Activated CD4-positive, alpha-beta memory T cell treated with anti-CD3 and anti-CD28 coated beads, Interleukin-2, amount 10 ng/mL, durations not matched to agents 7 days and 5 days (primary cell): ENCODE data around the gene RAPGEF3. TPM values are rescaled to one million over a fixed set of nuclear protein-coding genes. Genes with fewer than 3 reads are reported as not detected.

Source experiments
- CTCF ChIA-PET: fragments of 350-600 bp; sonication (Branson Sonifier 250); formaldehyde crosslinking; loops from one replicate; lab custom pipeline; 2021; ENCODE audit warnings: antibody characterized with exemption, inconsistent platforms; lab: Charles Lee
- POLR2A ChIA-PET: fragments of 350-600 bp; sonication (Branson Sonifier 250); formaldehyde crosslinking; loops from one replicate; lab custom pipeline; 2021; ENCODE audit warnings: antibody characterized with exemption; lab: Charles Lee
- DNase-seq: peaks from one replicate; pipeline ENCODE4 v3.0.0-alpha.2; 2020
- H3K27ac Mint-ChIP-seq: one replicate; pipeline ENCODE4 v1.8.0; 2021; ENCODE audit warnings: mild to moderate bottlenecking, mixed read lengths
- H3K27me3 Mint-ChIP-seq: one replicate; pipeline ENCODE4 v1.8.0; 2021; ENCODE audit warnings: mixed read lengths
- H3K36me3 Mint-ChIP-seq: one replicate; pipeline ENCODE4 v1.8.0; 2021; ENCODE audit warnings: low read depth, mixed read lengths
- H3K4me1 Mint-ChIP-seq: one replicate; pipeline ENCODE4 v1.8.0; 2021; ENCODE audit warnings: mixed read lengths
- H3K4me3 Mint-ChIP-seq: one replicate; pipeline ENCODE4 v1.8.0; 2021; ENCODE audit warnings: mild to moderate bottlenecking, mixed read lengths
- H3K9me3 Mint-ChIP-seq: one replicate; pipeline ENCODE4 v1.8.0; 2021; ENCODE audit warnings: mixed read lengths
- total RNA-seq, 2 experiments: library from RNA; stranded (reverse); gene quantifications; one replicate each; pipeline ENCODE4 v1.2.3, GENCODE V29; 2021

Gene RAPGEF3
- total RNA-seq, 2 experiments from 2014 or later = 1.4 to 1.6 TPM

DNA sequence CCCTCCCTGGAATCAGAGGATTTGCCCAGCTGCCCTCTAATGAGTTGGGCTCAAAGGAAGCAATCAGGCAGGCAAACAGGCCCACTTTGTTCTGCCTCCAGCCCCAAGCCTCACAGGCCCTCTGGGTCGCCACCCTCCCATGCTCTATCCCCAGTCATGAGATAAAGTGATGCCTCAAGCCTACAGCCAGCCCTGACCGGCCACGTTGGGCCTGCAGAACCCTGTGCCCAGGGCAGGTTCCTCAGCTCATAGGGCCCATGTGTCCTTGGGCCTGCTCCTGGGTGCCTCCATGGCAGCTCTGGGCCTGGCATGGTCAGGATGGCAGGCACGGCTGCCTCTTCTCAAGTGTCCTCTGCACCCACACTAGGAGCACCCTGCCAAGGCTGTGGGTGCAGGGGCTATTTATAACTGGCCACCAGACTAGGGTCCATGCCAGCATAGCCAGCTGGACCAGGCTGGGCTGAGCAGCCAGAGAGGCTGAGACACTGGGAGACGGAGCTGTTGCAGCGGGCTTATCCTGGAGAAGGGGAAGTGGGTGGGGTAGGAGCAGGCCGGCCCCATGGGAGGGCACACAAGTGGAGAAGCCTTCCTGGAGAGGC is 40.8 kb upstream of the RAPGEF3 start:
- DNase-seq = no peak
- ChIA-PET POLR2A (interaction anchor here (0.7 to 37.8 kb wide), 7 partner anchors 9 to 34 kb away, joined by 3 to 1018 read pairs (median 17); partner anchors contain the start of gene HDAC7), CTCF (interaction anchor here (30.7 kb wide), 1 partner anchor 35 kb away, joined by 578 read pairs; no protein-coding TSS in a partner anchor)
- H3K27me3 Mint-ChIP-seq = no peaks in the 10 kb centered on the region
- H3K4me1 Mint-ChIP-seq = peaks cover 49% of the 10 kb centered on the region
- no peaks in the 10 kb centered on the region for H3K9me3 Mint-ChIP-seq
- peak overlapping the region; percentile 62 for H3K27ac Mint-ChIP-seq
- H3K36me3 Mint-ChIP-seq = peaks cover 66% of the 10 kb centered on the region
- no peak overlapping the region for H3K4me3 Mint-ChIP-seq

DNA sequence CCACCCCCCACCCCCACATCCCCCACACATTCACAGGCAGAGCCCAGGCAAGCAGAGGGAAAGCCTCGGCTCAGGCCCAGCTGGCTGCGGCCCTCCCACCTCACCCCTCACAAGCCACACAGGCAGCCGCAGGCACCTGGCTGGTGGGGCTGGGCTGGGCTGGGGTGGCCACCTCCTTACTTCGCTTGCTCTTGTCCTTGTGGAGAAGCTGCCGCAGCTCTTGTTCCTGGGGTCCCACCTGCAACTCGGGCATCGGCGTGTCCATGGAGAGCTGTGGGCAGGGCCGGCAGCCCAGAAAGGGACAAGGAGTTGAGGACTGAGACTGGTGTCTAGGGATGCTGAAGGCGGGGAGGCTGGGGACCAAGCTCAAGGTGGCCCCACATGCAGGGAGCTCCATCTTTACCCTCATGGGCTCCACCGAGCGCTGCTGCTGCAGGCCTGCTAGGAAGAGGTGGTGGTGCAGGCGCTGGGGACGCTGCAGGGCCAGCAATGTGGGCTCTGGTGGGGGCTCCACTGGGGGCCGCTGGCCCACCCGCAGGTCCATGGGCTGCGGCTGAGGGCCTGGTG is 39.8 kb upstream of the RAPGEF3 start:
- H3K27me3 Mint-ChIP-seq = no peaks in the 10 kb centered on the region
- no peak for DNase-seq
- H3K36me3 Mint-ChIP-seq = peaks cover 66% of the 10 kb centered on the region
- peaks cover 39% of the 10 kb centered on the region for H3K4me1 Mint-ChIP-seq
- ChIA-PET CTCF (interaction anchor here (0.8 to 30.7 kb wide), 2 partner anchors 9 to 36 kb away, joined by 3 to 578 read pairs; no protein-coding TSS in a partner anchor), POLR2A (interaction anchor here (0.8 to 37.8 kb wide), 6 partner anchors 10 to 35 kb away, joined by 3 to 1018 read pairs (median 4); no protein-coding TSS in a partner anchor)
- H3K4me3 Mint-ChIP-seq = no peak overlapping the region
- no peak overlapping the region for H3K27ac Mint-ChIP-seq
- H3K9me3 Mint-ChIP-seq = no peaks in the 10 kb centered on the region

DNA sequence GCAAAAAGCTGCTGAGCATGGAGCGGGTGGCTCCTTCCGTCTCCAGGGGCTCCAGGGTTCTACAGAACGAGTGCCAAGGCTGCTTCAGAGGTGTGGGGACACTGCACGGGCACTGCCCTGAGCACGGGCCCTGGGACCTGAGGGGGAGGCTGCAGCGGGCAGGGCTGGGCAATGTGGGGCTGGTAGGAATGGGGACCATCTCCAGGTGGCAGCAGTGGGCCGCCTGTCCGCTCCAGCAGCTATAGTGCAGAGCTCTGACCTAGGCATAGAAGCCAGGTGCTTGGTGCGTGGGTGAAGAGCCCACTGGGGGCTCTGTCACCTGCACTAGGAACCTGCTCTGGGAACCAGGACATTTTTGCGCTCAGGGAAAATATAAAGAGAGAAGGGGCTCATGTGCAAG is 38.8 kb upstream of the RAPGEF3 start:
- ChIA-PET CTCF (interaction anchor here (0.7 to 30.7 kb wide), 6 partner anchors 9 to 37 kb away, joined by 3 to 578 read pairs (median 4); partner anchors contain the start of gene HDAC7), POLR2A (interaction anchor here (1.2 to 37.8 kb wide), 3 partner anchors 11 to 36 kb away, joined by 3 to 1018 read pairs (median 17); no protein-coding TSS in a partner anchor)
- Mint-ChIP-seq H3K9me3 (no peaks in the 10 kb centered on the region), H3K4me3 (no peak overlapping the region), H3K27me3 (no peaks in the 10 kb centered on the region), H3K4me1 (peaks cover 31% of the 10 kb centered on the region), H3K27ac (peak overlapping the region; percentile 49), H3K36me3 (peaks cover 64% of the 10 kb centered on the region)
- peak; percentile 46 for DNase-seq

DNA sequence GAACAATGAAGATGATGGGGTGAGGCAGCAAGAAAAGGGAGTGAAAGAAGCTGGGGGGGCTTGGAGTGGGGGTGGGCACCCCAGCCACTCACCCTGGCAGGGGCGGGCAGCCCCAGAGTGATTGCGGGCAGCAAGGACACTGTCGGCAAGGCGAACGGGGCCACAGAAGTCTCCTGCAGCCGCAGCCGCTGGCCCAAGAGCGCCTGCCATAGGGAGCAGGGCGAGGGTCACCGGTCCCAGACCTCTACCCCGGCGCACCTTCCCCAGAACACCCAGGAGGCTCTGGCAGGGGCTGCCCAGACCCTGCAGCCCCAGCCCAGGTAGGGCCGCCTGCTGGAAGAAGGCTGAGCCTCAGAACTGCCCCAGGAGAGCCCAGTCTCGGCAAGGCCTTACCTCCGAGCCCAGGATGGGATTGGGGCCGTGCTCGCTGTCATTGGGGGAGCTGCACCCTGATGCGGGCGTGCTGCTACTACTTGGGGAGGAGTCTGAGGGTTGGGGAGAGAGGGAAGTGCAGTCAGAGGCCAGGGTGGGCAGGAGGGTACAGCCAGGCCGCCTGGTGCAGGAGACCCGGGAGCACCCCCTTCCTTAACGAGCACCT is 37.2 kb upstream of the RAPGEF3 start:
- no peak overlapping the region for H3K4me3 Mint-ChIP-seq
- no peaks in the 10 kb centered on the region for H3K9me3 Mint-ChIP-seq
- H3K27ac Mint-ChIP-seq = no peak overlapping the region
- no peaks in the 10 kb centered on the region for H3K27me3 Mint-ChIP-seq
- DNase-seq = no peak
- ChIA-PET POLR2A (interaction anchor here (1.3 to 37.8 kb wide), 2 partner anchors 12 to 37 kb away, joined by 3 to 1018 read pairs; no protein-coding TSS in a partner anchor), CTCF (interaction anchor here (0.7 to 30.7 kb wide), 2 partner anchors 21 to 38 kb away, joined by 4 to 578 read pairs; no protein-coding TSS in a partner anchor)
- peaks cover 19% of the 10 kb centered on the region for H3K4me1 Mint-ChIP-seq
- H3K36me3 Mint-ChIP-seq = peaks cover 65% of the 10 kb centered on the region

DNA sequence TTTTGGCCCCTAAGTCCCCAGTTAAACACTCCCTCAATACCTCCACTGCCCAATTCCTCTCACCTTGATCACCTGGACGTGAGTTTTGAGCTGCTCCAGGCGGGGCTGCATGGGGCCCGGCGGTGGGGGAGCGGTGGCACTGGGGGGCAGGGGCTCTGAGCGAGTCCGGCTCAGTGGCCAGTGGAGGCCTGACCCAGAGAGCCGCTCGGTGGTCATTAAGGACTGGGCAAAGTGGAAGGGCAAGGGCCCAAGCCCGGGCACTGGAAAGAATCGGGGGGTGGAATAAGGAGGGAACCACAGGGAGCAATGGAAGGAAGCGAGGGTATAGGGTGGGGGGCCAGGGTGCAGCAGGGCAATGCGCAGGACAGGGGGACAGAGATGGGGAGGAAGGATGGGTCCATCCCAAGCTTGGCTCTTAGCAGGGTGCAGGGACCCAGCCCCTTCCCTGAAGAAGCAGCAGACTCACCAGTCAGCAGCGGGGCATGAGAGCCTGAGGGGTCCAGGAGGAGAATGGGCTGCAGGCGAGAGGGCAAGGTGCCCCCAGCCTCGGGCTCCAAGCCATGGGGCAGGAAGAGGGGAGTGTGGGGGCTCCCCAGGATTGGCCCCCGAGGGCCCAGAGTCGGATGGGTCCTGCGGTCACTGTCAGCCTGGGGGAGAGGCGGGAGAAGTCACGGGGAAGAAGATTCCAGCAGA is 36.6 kb upstream of the RAPGEF3 start:
- H3K27ac Mint-ChIP-seq = no peak overlapping the region
- no peaks in the 10 kb centered on the region for H3K9me3 Mint-ChIP-seq
- DNase-seq = no peak
- peaks cover 20% of the 10 kb centered on the region for H3K4me1 Mint-ChIP-seq
- no peak overlapping the region for H3K4me3 Mint-ChIP-seq
- H3K27me3 Mint-ChIP-seq = no peaks in the 10 kb centered on the region
- peaks cover 67% of the 10 kb centered on the region for H3K36me3 Mint-ChIP-seq
- CTCF ChIA-PET = interaction anchor here (1.0 to 30.7 kb wide), 2 partner anchors 12 to 39 kb away, joined by 5 to 578 read pairs; no protein-coding TSS in a partner anchor
- POLR2A ChIA-PET = interaction anchor here (1.2 to 37.8 kb wide), 3 partner anchors 12 to 38 kb away, joined by 3 to 1018 read pairs (median 5); no protein-coding TSS in a partner anchor

DNA sequence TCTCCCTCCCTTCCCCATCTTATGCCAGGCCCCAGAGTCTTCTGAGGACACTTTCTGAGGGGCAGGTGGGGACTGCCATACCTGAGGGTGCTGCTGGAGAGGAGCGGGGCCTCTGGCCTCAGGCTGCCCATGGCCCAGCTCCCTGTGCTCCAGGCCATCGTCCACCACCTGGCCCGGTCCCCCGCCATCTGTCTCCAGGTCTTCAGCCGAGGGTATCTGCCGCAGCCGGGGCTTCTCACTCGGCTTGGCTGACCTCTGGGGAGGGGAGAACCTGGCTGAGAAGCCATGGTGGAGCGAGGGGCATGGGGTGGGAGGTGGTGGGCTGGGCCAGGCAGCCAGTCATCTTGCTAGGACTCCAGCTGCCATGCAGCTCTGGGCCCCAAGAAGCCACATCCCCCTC is 36.0 kb upstream of the RAPGEF3 start:
- peaks cover 68% of the 10 kb centered on the region for H3K36me3 Mint-ChIP-seq
- H3K27ac Mint-ChIP-seq = peak overlapping the region; percentile 35

DNA sequence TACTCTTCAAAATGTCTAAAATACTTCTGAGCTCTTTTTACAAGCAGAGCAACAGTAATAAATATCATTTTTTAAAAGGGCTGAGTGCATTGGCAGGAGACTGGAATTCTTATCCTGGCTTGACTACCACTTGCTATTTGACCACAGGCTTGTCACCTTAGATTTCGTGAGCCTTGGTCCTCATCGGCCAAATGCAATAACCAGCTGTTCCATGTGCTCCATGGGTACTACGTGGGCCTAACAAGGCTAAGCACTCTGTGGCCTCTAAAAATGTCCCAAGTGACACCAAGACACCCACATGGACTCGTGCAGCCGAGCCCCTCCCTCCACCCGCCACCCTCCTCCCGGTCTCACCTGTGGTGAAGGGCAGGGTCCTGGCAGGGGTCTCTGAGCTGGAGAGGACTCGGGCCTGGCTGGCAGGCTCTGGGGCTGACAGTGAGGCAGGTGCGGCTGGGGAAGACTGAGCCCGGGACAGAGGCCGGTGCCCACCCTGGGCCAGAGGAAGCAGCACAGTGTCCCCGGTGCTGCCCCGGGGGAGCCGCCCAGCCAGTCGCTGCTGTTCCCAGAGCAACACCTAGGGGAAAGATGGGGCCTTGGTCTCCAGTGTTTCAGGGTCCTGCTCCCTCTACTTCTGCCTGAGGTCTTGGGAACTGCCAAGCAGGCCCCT is 34.5 kb upstream of the RAPGEF3 start:
- ChIA-PET POLR2A (interaction anchor here (1.1 to 37.8 kb wide), 6 partner anchors 8 to 40 kb away, joined by 3 to 1018 read pairs (median 6); no protein-coding TSS in a partner anchor), CTCF (interaction anchor here (1.0 to 30.7 kb wide), 6 partner anchors 18 to 50 kb away, joined by 3 to 578 read pairs (median 4); no protein-coding TSS in a partner anchor)

More for the DNA sequence above, 36.0 kb upstream of the RAPGEF3 start:
- no peak for DNase-seq
- peaks cover 20% of the 10 kb centered on the region for H3K4me1 Mint-ChIP-seq
- H3K4me3 Mint-ChIP-seq = no peak overlapping the region
- ChIA-PET CTCF (interaction anchor here (1.0 to 30.7 kb wide), 2 partner anchors 13 to 39 kb away, joined by 5 to 578 read pairs; no protein-coding TSS in a partner anchor), POLR2A (interaction anchor here (1.2 to 37.8 kb wide), 2 partner anchors 13 to 39 kb away, joined by 5 to 1018 read pairs; no protein-coding TSS in a partner anchor)
- H3K9me3 Mint-ChIP-seq = no peaks in the 10 kb centered on the region
- no peaks in the 10 kb centered on the region for H3K27me3 Mint-ChIP-seq

DNA sequence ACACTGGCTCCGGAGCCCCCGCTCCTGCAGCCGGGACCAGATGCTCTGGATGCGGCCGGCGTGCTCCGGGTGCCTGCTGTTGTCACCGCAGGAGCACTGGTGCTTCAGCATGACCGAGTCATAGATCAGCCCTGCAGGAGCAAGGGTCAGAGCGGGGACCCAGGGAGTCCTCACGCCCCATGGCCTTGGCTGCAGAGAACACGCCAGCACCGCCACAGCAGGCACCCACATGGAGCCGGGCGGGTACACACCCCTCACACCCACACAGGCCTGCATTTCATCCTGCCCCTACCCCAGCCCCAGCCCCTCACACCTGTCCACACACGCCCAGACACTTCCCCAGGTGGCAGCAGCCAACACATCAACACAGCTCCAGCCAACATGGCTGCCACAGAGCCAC is 33.2 kb upstream of the RAPGEF3 start:
- Mint-ChIP-seq H3K9me3 (no peaks in the 10 kb centered on the region), H3K27ac (no peak overlapping the region), H3K27me3 (no peaks in the 10 kb centered on the region), H3K36me3 (peaks cover 76% of the 10 kb centered on the region), H3K4me1 (peaks cover 14% of the 10 kb centered on the region), H3K4me3 (no peak overlapping the region)
- DNase-seq = no peak
- ChIA-PET CTCF (interaction anchor here (1.3 to 30.7 kb wide), 3 partner anchors 42 to 77 kb away, joined by 4 to 578 read pairs (median 4); no protein-coding TSS in a partner anchor), POLR2A (interaction anchor here (1.5 to 37.8 kb wide), 5 partner anchors 10 to 41 kb away, joined by 3 to 1018 read pairs (median 8); partner anchors contain the start of gene SLC48A1)

More for the DNA sequence above, 34.5 kb upstream of the RAPGEF3 start:
- Mint-ChIP-seq H3K27me3 (no peaks in the 10 kb centered on the region), H3K4me3 (no peak overlapping the region), H3K4me1 (peaks cover 20% of the 10 kb centered on the region), H3K9me3 (no peaks in the 10 kb centered on the region), H3K27ac (no peak overlapping the region), H3K36me3 (peaks cover 74% of the 10 kb centered on the region)
- no peak for DNase-seq

DNA sequence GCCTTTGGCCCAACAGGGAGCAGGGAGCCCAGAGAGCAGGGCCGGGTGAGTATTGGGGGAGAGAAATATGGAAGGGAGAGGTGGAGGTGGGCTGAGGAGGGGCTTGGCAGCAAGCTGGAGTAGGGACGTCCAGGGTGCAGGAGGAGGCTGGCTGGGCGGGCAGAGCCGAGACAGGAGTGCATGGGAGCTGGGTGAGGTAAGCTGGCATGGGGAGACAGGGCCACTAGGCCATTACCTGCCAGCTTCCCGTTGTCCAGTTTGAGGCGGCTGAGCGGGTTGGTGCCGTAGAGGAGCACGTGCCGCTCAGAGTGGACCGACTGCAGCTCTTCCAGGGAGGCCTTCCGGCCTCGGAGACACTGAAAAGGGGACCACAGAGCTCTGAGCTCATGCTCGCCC is 32.7 kb upstream of the RAPGEF3 start:
- CTCF ChIA-PET = interaction anchor here (1.2 to 30.7 kb wide), 4 partner anchors 17 to 76 kb away, joined by 3 to 578 read pairs (median 5); no protein-coding TSS in a partner anchor
- Mint-ChIP-seq H3K4me3 (no peak overlapping the region), H3K27me3 (no peaks in the 10 kb centered on the region), H3K36me3 (peaks cover 82% of the 10 kb centered on the region), H3K27ac (no peak overlapping the region), H3K4me1 (peaks cover 14% of the 10 kb centered on the region), H3K9me3 (no peaks in the 10 kb centered on the region)
- POLR2A ChIA-PET = interaction anchor here (1.1 to 37.8 kb wide), 5 partner anchors 10 to 42 kb away, joined by 3 to 1018 read pairs (median 8); partner anchors contain the start of gene SLC48A1
- DNase-seq = no peak

DNA sequence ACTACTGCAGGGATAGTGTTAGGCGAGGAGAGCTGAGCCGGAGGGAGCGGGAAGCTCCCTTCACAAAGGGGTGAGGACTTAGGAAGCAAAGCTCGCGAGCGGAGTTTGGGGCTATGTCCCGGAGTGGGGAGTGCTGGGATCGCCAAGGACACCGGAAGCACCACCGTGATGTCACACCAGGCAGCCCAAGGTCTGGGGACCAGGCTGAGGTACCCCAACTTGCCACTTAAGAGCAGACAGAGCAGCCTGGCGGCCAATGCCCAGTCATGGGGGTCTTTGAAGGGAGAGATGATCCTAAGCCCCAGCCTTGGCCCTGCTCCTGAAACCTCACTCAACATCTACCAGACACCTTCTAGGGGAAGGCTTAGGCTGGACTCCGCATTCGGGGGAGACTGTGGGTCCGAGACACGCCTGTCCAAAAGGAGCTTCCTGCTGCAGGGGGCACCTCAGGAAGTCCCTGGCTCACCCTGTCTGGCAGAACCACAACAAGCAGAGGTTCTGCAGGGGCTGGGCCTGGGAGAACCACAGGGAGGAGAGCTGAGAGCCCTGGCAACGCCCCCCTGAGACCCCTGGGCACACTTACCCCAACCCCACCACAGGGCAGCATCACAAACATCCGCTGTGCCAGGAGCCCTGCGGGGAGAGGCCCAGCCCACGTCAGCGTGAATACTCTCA is 32.1 kb upstream of the RAPGEF3 start:
- ChIA-PET POLR2A (interaction anchor here (0.9 to 37.8 kb wide), 7 partner anchors 9 to 49 kb away, joined by 3 to 1018 read pairs (median 4); partner anchors contain the start of gene SLC48A1), CTCF (interaction anchor here (1.1 to 30.7 kb wide), 5 partner anchors 14 to 48 kb away, joined by 3 to 578 read pairs (median 4); no protein-coding TSS in a partner anchor)
- H3K36me3 Mint-ChIP-seq = peaks cover 87% of the 10 kb centered on the region
- DNase-seq = no peak
- no peaks in the 10 kb centered on the region for H3K9me3 Mint-ChIP-seq
- no peaks in the 10 kb centered on the region for H3K27me3 Mint-ChIP-seq
- H3K4me3 Mint-ChIP-seq = no peak overlapping the region
- H3K4me1 Mint-ChIP-seq = peaks cover 14% of the 10 kb centered on the region
- peak overlapping the region; percentile 21 for H3K27ac Mint-ChIP-seq
